H9 (cell line): Measurements from ENCODE around the gene SLBP. TPM values are rescaled to one million over a fixed set of nuclear protein-coding genes. Genes with fewer than 3 reads are reported as not detected.

Source experiments
- DNase-seq: peaks from one replicate; pipeline ENCODE4 v3.0.0-alpha.2; 2017
- H2AFZ ChIP-seq: one replicate; pipeline ENCODE4 v1.6.1; 2013; ENCODE audit warnings: mild to moderate bottlenecking, low read length, control low read depth, moderate library complexity
- H2AK5ac ChIP-seq: 2 replicates; pipeline ENCODE4 v1.6.1; 2013; ENCODE audit warnings: low read length, control low read depth, mixed read lengths; ENCODE audit not compliant: insufficient read length
- H2BK120ac ChIP-seq: one replicate; pipeline ENCODE4 v1.6.1; 2013; ENCODE audit warnings: low read depth, mild to moderate bottlenecking, low read length, control low read depth, inconsistent platforms; ENCODE audit not compliant: poor library complexity, severe bottlenecking
- H2BK12ac ChIP-seq: 2 replicates; pipeline ENCODE4 v1.6.1; 2013; ENCODE audit warnings: low read length, control low read depth, mixed read lengths, low read depth; ENCODE audit not compliant: insufficient read length
- H2BK15ac ChIP-seq: 2 replicates; pipeline ENCODE4 v1.6.1; 2013; ENCODE audit warnings: low read depth, low read length, control low read depth
- H2BK20ac ChIP-seq: one replicate; pipeline ENCODE4 v1.6.1; 2013; ENCODE audit warnings: low read depth, mild to moderate bottlenecking, low read length, control low read depth, inconsistent platforms; ENCODE audit not compliant: poor library complexity, severe bottlenecking
- H2BK5ac ChIP-seq: 2 replicates; pipeline ENCODE4 v1.6.1; 2013; ENCODE audit warnings: low read length, control low read depth, mixed read lengths; ENCODE audit not compliant: insufficient read length
- H3K14ac ChIP-seq: 2 replicates; pipeline ENCODE4 v1.6.1; 2013; ENCODE audit warnings: low read length, control low read depth; ENCODE audit not compliant: insufficient read depth
- H3K18ac ChIP-seq: 2 replicates; pipeline ENCODE4 v1.6.1; 2013; ENCODE audit warnings: low read depth, mild to moderate bottlenecking, mixed read lengths, low read length, control low read depth; ENCODE audit not compliant: insufficient read length
- H3K23ac ChIP-seq: 2 replicates; pipeline ENCODE4 v1.6.1; 2013; ENCODE audit warnings: low read length, control low read depth, mixed read lengths, low read depth; ENCODE audit not compliant: insufficient read length
- H3K23me2 ChIP-seq: 2 replicates; pipeline ENCODE4 v1.6.1; 2013; ENCODE audit warnings: low read depth, mild to moderate bottlenecking, mixed read lengths, low read length, control low read depth; ENCODE audit not compliant: insufficient read length, poor library complexity, severe bottlenecking
- H3K27ac ChIP-seq: 2 replicates; pipeline ENCODE4 v1.5.1; 2013; ENCODE audit warnings: low read length, control low read depth, mixed read lengths, low read depth; ENCODE audit not compliant: insufficient read length
- H3K27me3 ChIP-seq: 2 replicates; pipeline ENCODE4 v1.6.1; 2013; ENCODE audit warnings: low read length, control low read depth, inconsistent platforms; ENCODE audit not compliant: insufficient read depth
- H3K4ac ChIP-seq: 2 replicates; pipeline ENCODE4 v1.6.1; 2013; ENCODE audit warnings: low read depth, mild to moderate bottlenecking, control low read depth, inconsistent platforms, low read length, moderate library complexity
- H3K4me1 ChIP-seq: 2 replicates; pipeline ENCODE4 v1.6.1; 2013; ENCODE audit warnings: low read length, control low read depth, inconsistent platforms; ENCODE audit not compliant: insufficient read depth
- H3K4me2 ChIP-seq: 2 replicates; pipeline ENCODE4 v1.6.1; 2013; ENCODE audit warnings: low read length, control low read depth, mixed read lengths; ENCODE audit not compliant: insufficient read length, insufficient read depth
- H3K56ac ChIP-seq: 2 replicates; pipeline ENCODE4 v1.6.1; 2013; ENCODE audit warnings: low read depth, mild to moderate bottlenecking, mixed read lengths, low read length, control low read depth; ENCODE audit not compliant: insufficient read length
- H3K79me1 ChIP-seq: 2 replicates; pipeline ENCODE4 v1.6.1; 2013; ENCODE audit warnings: low read depth, mild to moderate bottlenecking, moderate library complexity, low read length, control low read depth, inconsistent platforms; ENCODE audit not compliant: insufficient read depth, poor library complexity, severe bottlenecking
- H3K79me2 ChIP-seq: 2 replicates; pipeline ENCODE4 v1.6.1; 2013; ENCODE audit warnings: low read length, control low read depth, inconsistent platforms; ENCODE audit not compliant: insufficient read depth
- H3K9ac ChIP-seq: 2 replicates; pipeline ENCODE4 v1.6.1; 2013; ENCODE audit warnings: low read length, control low read depth, mixed read lengths; ENCODE audit not compliant: insufficient read length; ENCODE audit errors: extremely low read depth
- H3K9me3 ChIP-seq: one replicate; pipeline ENCODE4 v1.6.1; 2013; ENCODE audit warnings: low read depth, low read length, inconsistent platforms; ENCODE audit not compliant: control insufficient read depth
- H3T11ph ChIP-seq: one replicate; pipeline ENCODE4 v1.6.1; 2013; ENCODE audit warnings: mild to moderate bottlenecking, low read length, control low read depth, inconsistent platforms
- H4K20me1 ChIP-seq: one replicate; pipeline ENCODE4 v1.6.1; 2013; ENCODE audit not compliant: control insufficient read depth, insufficient read length, insufficient read depth
- H4K5ac ChIP-seq: 2 replicates; pipeline ENCODE4 v1.6.1; 2013; ENCODE audit warnings: low read depth, mild to moderate bottlenecking, mixed read lengths, low read length, control low read depth; ENCODE audit not compliant: insufficient read length
- H4K8ac ChIP-seq: replicated peaks from 2 replicates; pipeline ENCODE4 v1.6.1; 2013; ENCODE audit warnings: low read length, control low read depth, mixed read lengths, low read depth; ENCODE audit not compliant: insufficient read length
- H4K91ac ChIP-seq: 2 replicates; pipeline ENCODE4 v1.6.1; 2013; ENCODE audit warnings: low read depth, mild to moderate bottlenecking, moderate library complexity, mixed read lengths, low read length, control low read depth; ENCODE audit not compliant: insufficient read length
- H3K27ac Mint-ChIP-seq, 3 experiments: 2 replicates in 2 of 3; 3 replicates in 1 of 3; pipeline ENCODE4 v1.8.0; 2020 to 2021; ENCODE audit warnings: mixed read lengths in 3 of 3, mild to moderate bottlenecking in 1 of 3, moderate library complexity in 1 of 3
- H3K27me3 Mint-ChIP-seq: 2 replicates; pipeline ENCODE4 v1.8.0; 2021; ENCODE audit warnings: low read depth, mild to moderate bottlenecking, moderate library complexity, mixed read lengths
- H3K36me3 Mint-ChIP-seq, 3 experiments: 2 replicates in 2 of 3; 3 replicates in 1 of 3; pipeline ENCODE4 v1.8.0; 2020 to 2021; ENCODE audit warnings: low read depth in 3 of 3, mixed read lengths in 3 of 3; ENCODE audit not compliant: insufficient read depth in 1 of 3
- H3K4me1 Mint-ChIP-seq, 2 experiments: 2 replicates each; pipeline ENCODE4 v1.8.0; 2020; ENCODE audit warnings: mixed read lengths in 2 of 2
- H3K4me3 Mint-ChIP-seq, 2 experiments: 2 replicates in 1 of 2; 3 replicates in 1 of 2; pipeline ENCODE4 v1.8.0; 2020 to 2021; ENCODE audit warnings: mild to moderate bottlenecking in 2 of 2, mixed read lengths in 2 of 2, moderate library complexity in 1 of 2
- H3K9me3 Mint-ChIP-seq, 2 experiments: 2 replicates in 1 of 2; 3 replicates in 1 of 2; pipeline ENCODE4 v1.8.0; 2020; ENCODE audit warnings: mild to moderate bottlenecking in 2 of 2, mixed read lengths in 2 of 2, moderate library complexity in 1 of 2
- CTCF ChIP-seq: fragments of 200-600 bp; sonication (generic); conservative IDR thresholded peaks from 3 replicates; pipeline ENCODE4 v1.8.0; 2021; ENCODE audit warnings: antibody characterized with exemption, mild to moderate bottlenecking
- WGBS: extraction: QIAGEN DNeasy Blood & Tissue Kit; methylation state at CpG from one replicate; pipeline ENCODE4 v1.1.7; 2013; ENCODE audit warnings: missing lambda C conversion rate, low lambda C conversion rate, mixed read lengths; ENCODE audit not compliant: insufficient read length; ENCODE audit errors: extremely low coverage; 5-methylcytosine and 5-hydroxymethylcytosine counted together
- total RNA-seq: library from RNA; stranded (reverse); gene quantifications from 2 replicates; pipeline ENCODE4 v1.2.1, GENCODE V29; 2021

The SLBP gene
- total RNA-seq, 1 experiment from 2014 or later: 62.7 TPM

DNA sequence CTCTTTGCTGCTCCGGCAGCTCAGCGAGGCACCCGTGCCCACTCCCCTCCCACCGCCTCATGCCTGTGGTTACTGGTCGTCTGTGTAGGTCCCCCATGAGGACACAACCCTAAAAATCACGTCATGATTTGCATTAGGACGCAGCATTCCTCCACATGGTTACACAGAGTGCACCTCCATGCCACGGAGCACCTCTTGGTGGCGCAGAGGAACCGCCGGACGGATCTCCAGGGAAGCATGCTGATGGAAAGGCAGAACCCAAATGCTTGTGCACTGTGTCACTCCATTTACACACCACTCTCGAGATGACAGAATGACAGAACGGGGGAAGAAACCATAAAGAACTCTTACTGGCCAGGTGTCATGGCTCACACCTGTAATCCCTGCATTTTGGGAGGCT is 50.4 kb downstream of the SLBP start:
- H3K27me3 Mint-ChIP-seq: no peaks in the 10 kb centered on the region
- no peak for DNase-seq
- Histone ChIP-seq H3K9me3 (no peaks in the 10 kb centered on the region), H2AK5ac (no peak overlapping the region), H2BK20ac (no peak overlapping the region), H4K20me1 (no peaks in the 10 kb centered on the region), H3K23ac (no peak overlapping the region), H3K79me2 (no peaks in the 10 kb centered on the region), H3K79me1 (no peaks in the 10 kb centered on the region), H2BK120ac (no peak overlapping the region), H4K5ac (no peak overlapping the region), H3T11ph (no peak overlapping the region), H3K27me3 (no peaks in the 10 kb centered on the region), H3K23me2 (no peaks in the 10 kb centered on the region), H3K14ac (no peak overlapping the region), H3K4ac (no peak overlapping the region), H3K4me1 (no peaks in the 10 kb centered on the region), H3K27ac (no peak overlapping the region), H2BK5ac (no peak overlapping the region), H4K8ac (no peak overlapping the region), H4K91ac (no peak overlapping the region), H2BK12ac (no peak overlapping the region), H2BK15ac (no peak overlapping the region), H2AFZ (no peak overlapping the region), H3K18ac (no peak overlapping the region), H3K9ac (no peak overlapping the region), H3K4me2 (no peak overlapping the region), H3K56ac (no peak overlapping the region)
- H3K4me1 Mint-ChIP-seq: peaks cover 7 to 11% of the 10 kb centered on the region in 2 experiments; a peak in 3 of 4 replicates
- H3K27ac Mint-ChIP-seq: peak overlapping the region in 2 of 3 experiments; percentile 80 to 82; a peak in 3 of 7 replicates
- peak; percentile 14; the same call in 1 of the 3 replicates for TF ChIP-seq CTCF
- WGBS: no CpG with 5 or more reads among the region's 14 CpGs
- no peak overlapping the region for H3K4me3 Mint-ChIP-seq
- no peaks in the 10 kb centered on the region; a peak in 1 of 5 replicates for H3K9me3 Mint-ChIP-seq
- no peaks in the 10 kb centered on the region for H3K36me3 Mint-ChIP-seq
